GM12878 (cell line): Measurements from ENCODE around the gene GAK. TPM values are rescaled to one million over a fixed set of nuclear protein-coding genes. Genes with fewer than 3 reads are reported as not detected.

Experiments
- ATAC-seq: fragments of 200-7000 bp; cut with Tn5 transposase; 3 replicates; pipeline ENCODE4 v1.9.1; 2020; ENCODE audit warnings: mild to moderate bottlenecking, moderate library complexity
- BruUV-seq: library from RNA; stranded (reverse); fragments of 400-500 nt; replicated peaks from 2 replicates; lab custom pipeline; 2021; lab: Mats Ljungman, UMichigan
- CTCF ChIA-PET: fragments of 300-600 bp; sonication (Branson Sonifier 250); formaldehyde crosslinking; extraction: SDS; loops from one replicate; lab custom pipeline; 2021; ENCODE audit warnings: inconsistent platforms; lab: Yijun Ruan, JAX
- POLR2A ChIA-PET: fragments of 350-600 bp; formaldehyde crosslinking; extraction: SDS; loops from one replicate; lab custom pipeline; 2021; ENCODE audit warnings: inconsistent platforms; lab: Charles Lee
- RAD21 ChIA-PET: fragments of 300-600 bp; sonication (Branson Sonifier 250); formaldehyde crosslinking; loops from one replicate; lab custom pipeline; 2023; ENCODE audit warnings: antibody characterized with exemption; ENCODE audit not compliant: unreplicated experiment; lab: Charles Lee
- SMC1A ChIA-PET: fragments of 300-600 bp; sonication (Branson Sonifier 250); formaldehyde crosslinking; loops from one replicate; lab custom pipeline; 2023; ENCODE audit not compliant: unreplicated experiment, uncharacterized antibody; lab: Charles Lee
- DNase-seq: peaks from one replicate; pipeline ENCODE4 v3.0.0-alpha.2; 2011; ENCODE audit warnings: low read depth, low spot score
- FAIRE-seq: peaks from 3 replicates; lab custom pipeline; 2011; peaks lifted over from hg19 to GRCh38; lab: Jason Lieb, UNC
- H2AFZ ChIP-seq: 2 replicates; pipeline ENCODE4 v1.6.0; 2011; ENCODE audit warnings: low read depth, low read length, control low read depth; ENCODE audit not compliant: control insufficient read depth
- H3K27ac ChIP-seq: 2 replicates; pipeline ENCODE4 v1.5.1; 2011; ENCODE audit warnings: control low read depth; ENCODE audit not compliant: control insufficient read depth, insufficient read depth
- H3K27me3 ChIP-seq, 2 experiments: replicated peaks in 1 of 2; 2 replicates each; pipeline versions ENCODE4 v1.6.0 to v1.6.1; 2011; ENCODE audit warnings: low read length in 1 of 2; ENCODE audit not compliant: control insufficient read depth in 2 of 2, insufficient read depth in 2 of 2
- H3K36me3 ChIP-seq, 2 experiments: 2 replicates each; pipeline ENCODE4 v1.5.1; 2011; ENCODE audit warnings: low read length in 1 of 2; ENCODE audit not compliant: control insufficient read depth in 2 of 2, insufficient read depth in 2 of 2
- H3K4me1 ChIP-seq: 2 replicates; pipeline ENCODE4 v1.6.1; 2011; ENCODE audit warnings: mild to moderate bottlenecking, low read length, moderate library complexity, mixed read lengths; ENCODE audit not compliant: control insufficient read depth, insufficient read depth
- H3K4me2 ChIP-seq: 2 replicates; pipeline ENCODE4 v1.6.0; 2011; ENCODE audit warnings: control low read depth; ENCODE audit not compliant: control insufficient read depth, insufficient read depth
- H3K4me3 ChIP-seq: fragments of 200-600 bp; sonication (generic); 2 replicates; pipeline ENCODE4 v1.5.1; 2016
- H3K79me2 ChIP-seq: 2 replicates; pipeline ENCODE4 v1.6.0; 2011; ENCODE audit warnings: low read length; ENCODE audit not compliant: control insufficient read depth, insufficient read depth
- H3K9ac ChIP-seq: 2 replicates; pipeline ENCODE4 v1.8.0; 2011; ENCODE audit warnings: low read length, control low read depth, mixed read lengths; ENCODE audit not compliant: control insufficient read depth, insufficient read depth
- H3K9me3 ChIP-seq: replicated peaks from 3 replicates; pipeline ENCODE4 v1.5.1; 2011; ENCODE audit warnings: mild to moderate bottlenecking, low read length; ENCODE audit not compliant: control insufficient read depth, insufficient read depth
- H4K20me1 ChIP-seq: 2 replicates; pipeline ENCODE4 v1.6.0; 2011; ENCODE audit not compliant: control insufficient read depth, insufficient read depth
- IRF4 ChIP-seq: IDR thresholded peaks from 2 replicates; pipeline ENCODE4 v1.6.1; 2011; ENCODE audit warnings: low read depth, low read length
- NFXL1 ChIP-seq: fragments of 450-650 bp; IDR thresholded peaks from 2 replicates; pipeline ENCODE4 v1.6.1; 2017; ENCODE audit warnings: antibody characterized with exemption, mild to moderate bottlenecking, borderline replicate concordance
- POLR2A ChIP-seq: IDR thresholded peaks from 2 replicates; pipeline ENCODE4 v1.6.1; 2011; ENCODE audit warnings: low read depth, mild to moderate bottlenecking, low read length
- SUPT20H ChIP-seq: IDR thresholded peaks from 2 replicates; pipeline ENCODE4 v1.6.1; 2011; ENCODE audit warnings: low read depth, mild to moderate bottlenecking, low read length, moderate library complexity, borderline replicate concordance; ENCODE audit not compliant: control insufficient read depth
- TAF1 ChIP-seq: IDR thresholded peaks from 2 replicates; pipeline ENCODE4 v1.6.1; 2011; ENCODE audit warnings: mild to moderate bottlenecking, low read depth, low read length, borderline replicate concordance
- WGBS: methylation state at CpG from one replicate; pipeline ENCODE4 v1.1.6; 2016; ENCODE audit warnings: low lambda C conversion rate; ENCODE audit not compliant: insufficient replicate concordance, insufficient coverage; ENCODE audit errors: missing lambda C conversion rate; 5-methylcytosine and 5-hydroxymethylcytosine counted together
- in situ Hi-C: fragments of 300-500 bp; cut with MboI; formaldehyde crosslinking; loops from 9 replicates; pipeline ENCODE4 v1.14.3; 2018; ENCODE audit warnings: mixed read lengths
- intact Hi-C: fragments of 100-400 bp; cut with micrococcal nuclease; formaldehyde crosslinking; loops from one replicate; pipeline ENCODE4 v1.14.2; 2022; ENCODE audit not compliant: unreplicated experiment
- polyA plus RNA-seq, 11 experiments: library from polyadenylated mRNA; depleted of rRNA in 4 of 11; unstranded in 6 of 11; stranded (reverse) in 5 of 11; fragments of >200 nt; fragmentation: Nextera tagmentation in 4 of 11; fragmentation: Illumina TruSeq in 1 of 11; extraction: Ambion mirVana in 4 of 11; extraction: Trizol in 1 of 11; gene quantifications; 1 replicate in 1 of 11; 2 replicates in 10 of 11; pipeline versions ENCODE4 v1.2.1 to v1.2.3, GENCODE V29; 2011 to 2016; ENCODE audit warnings: inconsistent platforms in 2 of 11, missing spikeins in 2 of 11, low read depth in 1 of 11
- total RNA-seq, 4 experiments: library from RNA; depleted of rRNA in 3 of 4; stranded (reverse); fragments of >200 nt in 3 of 4; fragmentation: Illumina TruSeq in 1 of 4; extraction: Trizol in 1 of 4; gene quantifications; 2 replicates each; pipeline versions ENCODE4 v1.2.1 to v1.2.3, GENCODE V29; 2013 to 2021
- TF ChIP-seq, protein P1 (sequence below): IDR thresholded peaks from 2 replicates; pipeline ENCODE4 v1.6.1; 2012; ENCODE audit warnings: mild to moderate bottlenecking, low read depth, low read length
- TF ChIP-seq, protein P2 (sequence below): fragments of 450-650 bp; IDR thresholded peaks from 2 replicates; pipeline ENCODE4 v1.6.1; 2016; ENCODE audit warnings: mild to moderate bottlenecking

Gene GAK
- total and polyA plus RNA-seq, 10 of the 15 experiments (the other 5 are each of a cell fraction or from before 2014, with no cell fraction given) = 0.82 to 127 (median 53.8) TPM

DNA sequence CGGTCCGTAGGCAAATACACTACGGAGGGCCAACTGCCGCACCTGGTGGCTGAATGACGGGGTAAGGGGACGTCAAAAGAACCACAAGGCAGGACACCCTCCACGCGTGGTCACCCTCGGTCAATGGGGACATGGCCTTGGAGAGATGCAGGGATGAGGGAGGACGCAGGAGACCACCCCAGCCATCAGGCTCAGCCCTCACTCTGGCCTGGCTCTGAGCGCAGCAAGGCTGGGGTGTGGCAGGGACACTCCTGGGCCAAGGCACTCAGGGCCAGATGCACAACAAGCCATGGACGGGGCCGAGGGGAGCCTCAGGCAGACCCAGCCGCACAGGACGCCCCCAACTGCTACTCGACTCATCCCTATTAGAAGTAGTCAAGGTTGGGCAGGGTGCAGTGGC lies 36.5 kb downstream of the GAK start:
- H3K9me3 ChIP-seq = no peaks in the 10 kb centered on the region
- ChIA-PET CTCF (interaction anchor here (2.0 kb wide), 1 partner anchor 35 kb away, joined by 6 read pairs; no protein-coding TSS in a partner anchor), SMC1A (no interaction called here), RAD21 (no interaction called here), POLR2A (no interaction called here)
- no TSS peak for BruUV-seq
- no peak for FAIRE-seq
- no peak overlapping the region for H3K4me3 ChIP-seq
- H3K9ac ChIP-seq = no peak overlapping the region
- ATAC-seq = no peak
- H3K36me3 ChIP-seq = peaks cover 5 to 35% of the 10 kb centered on the region in 2 experiments; a peak in 3 of 4 replicates
- H3K79me2 ChIP-seq = no peaks in the 10 kb centered on the region
- H3K4me2 ChIP-seq = no peak overlapping the region
- WGBS = 95% methylated on average over 16 of the region's 16 CpGs
- no peak for DNase-seq
- in situ Hi-C loops = no loop called here
- TF ChIP-seq POLR2A (peak; percentile 49), IRF4 (no peak), TAF1 (no peak), NFXL1 (no peak), SUPT20H (no peak)
- TF ChIP-seq, protein P1, sequence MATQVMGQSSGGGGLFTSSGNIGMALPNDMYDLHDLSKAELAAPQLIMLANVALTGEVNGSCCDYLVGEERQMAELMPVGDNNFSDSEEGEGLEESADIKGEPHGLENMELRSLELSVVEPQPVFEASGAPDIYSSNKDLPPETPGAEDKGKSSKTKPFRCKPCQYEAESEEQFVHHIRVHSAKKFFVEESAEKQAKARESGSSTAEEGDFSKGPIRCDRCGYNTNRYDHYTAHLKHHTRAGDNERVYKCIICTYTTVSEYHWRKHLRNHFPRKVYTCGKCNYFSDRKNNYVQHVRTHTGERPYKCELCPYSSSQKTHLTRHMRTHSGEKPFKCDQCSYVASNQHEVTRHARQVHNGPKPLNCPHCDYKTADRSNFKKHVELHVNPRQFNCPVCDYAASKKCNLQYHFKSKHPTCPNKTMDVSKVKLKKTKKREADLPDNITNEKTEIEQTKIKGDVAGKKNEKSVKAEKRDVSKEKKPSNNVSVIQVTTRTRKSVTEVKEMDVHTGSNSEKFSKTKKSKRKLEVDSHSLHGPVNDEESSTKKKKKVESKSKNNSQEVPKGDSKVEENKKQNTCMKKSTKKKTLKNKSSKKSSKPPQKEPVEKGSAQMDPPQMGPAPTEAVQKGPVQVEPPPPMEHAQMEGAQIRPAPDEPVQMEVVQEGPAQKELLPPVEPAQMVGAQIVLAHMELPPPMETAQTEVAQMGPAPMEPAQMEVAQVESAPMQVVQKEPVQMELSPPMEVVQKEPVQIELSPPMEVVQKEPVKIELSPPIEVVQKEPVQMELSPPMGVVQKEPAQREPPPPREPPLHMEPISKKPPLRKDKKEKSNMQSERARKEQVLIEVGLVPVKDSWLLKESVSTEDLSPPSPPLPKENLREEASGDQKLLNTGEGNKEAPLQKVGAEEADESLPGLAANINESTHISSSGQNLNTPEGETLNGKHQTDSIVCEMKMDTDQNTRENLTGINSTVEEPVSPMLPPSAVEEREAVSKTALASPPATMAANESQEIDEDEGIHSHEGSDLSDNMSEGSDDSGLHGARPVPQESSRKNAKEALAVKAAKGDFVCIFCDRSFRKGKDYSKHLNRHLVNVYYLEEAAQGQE = no peak
- TF ChIP-seq, protein P2, sequence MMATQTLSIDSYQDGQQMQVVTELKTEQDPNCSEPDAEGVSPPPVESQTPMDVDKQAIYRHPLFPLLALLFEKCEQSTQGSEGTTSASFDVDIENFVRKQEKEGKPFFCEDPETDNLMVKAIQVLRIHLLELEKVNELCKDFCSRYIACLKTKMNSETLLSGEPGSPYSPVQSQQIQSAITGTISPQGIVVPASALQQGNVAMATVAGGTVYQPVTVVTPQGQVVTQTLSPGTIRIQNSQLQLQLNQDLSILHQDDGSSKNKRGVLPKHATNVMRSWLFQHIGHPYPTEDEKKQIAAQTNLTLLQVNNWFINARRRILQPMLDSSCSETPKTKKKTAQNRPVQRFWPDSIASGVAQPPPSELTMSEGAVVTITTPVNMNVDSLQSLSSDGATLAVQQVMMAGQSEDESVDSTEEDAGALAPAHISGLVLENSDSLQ = no peak
- intact Hi-C loops = loop anchor here (10.0 kb wide), 1 partner anchor 89 kb away; the partner anchor contains the start of gene IDUA
- no peak overlapping the region for H3K27ac ChIP-seq
- H2AFZ ChIP-seq = no peak overlapping the region
- no peaks in the 10 kb centered on the region for H4K20me1 ChIP-seq
- no peaks in the 10 kb centered on the region for H3K4me1 ChIP-seq
- no peaks in the 10 kb centered on the region for H3K27me3 ChIP-seq
